Epidermal melanocyte (primary cell): ENCODE data around the gene TMEM192.
"Not testable (repeated sequence)": the region's sequence is repeated elsewhere in the genome, so short reads cannot be mapped to it uniquely, and the experiment has no call there.

Experiments used
- DNase-seq: peaks from one replicate; pipeline ENCODE4 v3.0.0; 2011; ENCODE audit warnings: low spot score; ENCODE audit not compliant: insufficient read length

The TMEM192 gene

DNA sequence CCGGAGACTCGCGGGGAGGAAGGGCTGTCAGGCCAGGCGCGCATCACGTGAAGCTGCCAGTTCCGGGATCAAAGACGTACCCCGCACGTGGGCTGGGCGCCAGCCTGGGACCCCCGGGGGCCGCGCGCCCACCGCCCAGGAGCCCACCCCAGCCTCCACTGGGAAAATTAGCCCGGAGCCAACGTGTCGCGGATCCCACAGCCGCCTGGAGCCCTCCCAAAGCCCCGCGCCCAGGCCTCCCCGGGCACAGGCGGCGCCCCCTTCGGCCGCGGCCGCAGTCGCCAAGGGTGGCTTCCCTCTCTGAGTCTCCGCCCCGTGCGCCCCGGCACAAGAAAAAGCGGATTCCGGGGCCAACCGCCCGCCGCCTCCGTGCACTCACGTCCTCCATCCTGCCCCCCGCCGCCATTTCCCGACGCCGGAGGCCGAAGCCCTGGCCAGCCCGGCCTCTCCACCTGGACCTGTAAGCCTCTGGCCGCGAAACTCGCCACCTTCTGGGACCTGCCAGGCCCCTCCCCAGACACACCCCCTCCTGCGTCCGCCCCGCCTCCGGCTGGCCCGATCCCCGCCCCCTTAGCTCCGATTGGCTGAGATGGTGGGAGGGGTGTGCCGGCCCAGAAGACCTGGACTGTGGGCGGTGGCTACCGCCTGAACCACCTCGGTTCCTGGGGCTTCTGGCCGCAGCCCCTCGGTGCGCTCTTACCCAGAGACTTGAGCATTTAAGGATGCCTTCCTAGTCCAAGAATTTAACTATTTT lies at the start of gene TMEM192:
TSS of gene TMEM192 (minus strand) at position 493 of the 754 bp plus-strand sequence. CDS start at position 406, 87 bp downstream.
- DNase-seq = peak; percentile 88

GRCh38 chr4:165158762-165159161 lies 46.1 kb upstream of the TMEM192 start:
- no peak for DNase-seq

GRCh38 chr4:165156906-165157305 lies 44.2 kb upstream of the TMEM192 start:
- no peak for DNase-seq

DNA sequence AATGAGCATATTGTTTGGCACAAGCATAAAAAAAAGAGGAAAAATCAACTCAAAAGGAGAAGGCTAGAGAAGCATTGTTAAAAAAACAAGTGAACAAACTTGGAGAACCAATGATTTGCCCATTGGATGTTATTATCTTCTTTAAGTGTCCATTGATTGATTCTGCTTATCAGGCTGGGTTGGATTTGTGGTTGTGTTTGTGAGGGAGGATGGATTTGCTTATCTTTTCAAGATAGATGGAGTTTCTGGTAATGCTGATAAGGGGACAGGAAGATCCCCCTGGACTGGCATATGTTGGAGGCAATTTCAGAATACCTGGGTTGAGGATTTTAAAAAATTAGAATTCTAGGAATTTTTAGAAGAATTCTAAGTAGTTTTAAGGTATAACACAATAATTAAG lies 41.8 kb upstream of the TMEM192 start:
- no peak for DNase-seq

DNA sequence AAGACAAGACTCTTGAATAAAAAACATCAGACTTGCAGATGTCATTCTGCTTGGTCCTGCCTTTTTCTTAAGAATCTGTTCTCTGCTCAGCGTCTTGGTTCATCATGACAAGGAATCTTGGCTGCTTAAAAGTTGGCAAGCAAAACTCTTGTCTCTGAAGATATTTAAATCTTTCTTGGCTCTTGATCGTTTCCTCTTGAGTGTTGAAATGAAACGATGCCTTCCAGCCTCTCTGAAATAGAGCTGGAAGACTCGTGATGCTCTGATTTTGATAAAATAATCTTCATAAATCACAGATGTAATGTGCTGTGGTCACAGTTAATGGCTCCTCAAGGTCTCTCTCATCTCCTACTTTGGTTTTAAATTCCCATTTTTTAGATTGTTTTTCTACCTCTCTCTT lies 39.9 kb upstream of the TMEM192 start:
- no peak for DNase-seq

- no peak for DNase-seq
Observed at GRCh38 chr4:165151734-165152133, 39.1 kb upstream of the TMEM192 start.

DNA sequence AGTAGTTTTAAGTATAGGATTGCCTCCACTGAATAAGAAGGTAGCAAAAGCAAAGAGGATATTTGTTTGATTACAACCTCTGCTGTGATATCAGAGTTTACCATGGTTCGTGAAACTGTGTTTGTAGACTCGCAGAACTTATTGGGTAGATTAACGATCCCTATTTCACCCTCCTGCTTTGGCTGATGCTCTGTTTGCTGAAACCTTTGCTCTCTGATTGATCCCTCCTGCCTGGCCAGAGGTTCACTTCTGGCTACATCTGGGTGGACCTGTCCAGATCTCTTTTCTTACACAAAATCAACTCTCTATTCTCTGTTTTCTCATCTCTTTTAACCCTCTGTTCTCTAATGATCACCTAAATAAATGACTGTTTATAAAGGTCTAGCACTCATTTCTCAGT lies 37.9 kb upstream of the TMEM192 start:
- DNase-seq = no peak

DNA sequence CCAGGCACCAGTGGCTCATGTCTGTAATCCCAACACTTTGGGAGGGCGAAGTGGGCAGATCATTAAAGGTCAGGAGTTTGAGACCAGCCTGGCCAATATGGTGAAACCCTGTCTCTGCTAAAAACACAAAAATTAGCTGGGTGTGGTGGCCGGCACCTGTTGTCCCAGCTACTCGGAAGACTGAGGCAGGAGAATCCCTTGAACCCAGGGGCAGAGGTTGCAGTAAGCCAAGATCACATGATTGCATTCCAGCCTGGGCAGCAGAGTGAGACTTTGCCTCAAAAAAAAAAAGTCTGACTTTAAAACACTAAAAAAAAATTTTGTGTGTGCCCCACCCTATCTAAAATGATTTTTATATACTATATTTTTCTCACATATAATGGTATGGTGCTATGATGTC lies 26.2 kb upstream of the TMEM192 start:
- no peak for DNase-seq

DNA sequence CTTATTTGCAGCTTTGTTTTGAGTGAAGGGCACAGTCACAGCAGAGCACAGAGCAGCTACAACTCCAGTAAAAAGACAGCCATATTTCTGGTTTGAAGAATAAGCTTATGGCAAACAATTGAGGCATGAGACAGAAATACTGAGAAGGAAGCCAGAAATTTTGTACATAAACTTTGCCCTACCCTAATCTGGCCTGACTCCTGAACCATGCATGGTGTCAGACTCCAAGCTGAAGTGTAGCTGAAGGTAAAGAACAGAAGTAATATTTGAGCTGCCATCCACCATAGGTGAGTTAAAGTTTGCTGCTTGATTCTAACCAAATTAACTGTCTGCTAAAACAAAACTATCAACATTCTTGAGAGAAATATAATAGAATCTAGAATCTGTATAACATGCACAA lies 24.5 kb upstream of the TMEM192 start:
- no peak for DNase-seq

GRCh38 chr4:165136529-165136928 lies 23.9 kb upstream of the TMEM192 start:
- DNase-seq = no peak

DNA sequence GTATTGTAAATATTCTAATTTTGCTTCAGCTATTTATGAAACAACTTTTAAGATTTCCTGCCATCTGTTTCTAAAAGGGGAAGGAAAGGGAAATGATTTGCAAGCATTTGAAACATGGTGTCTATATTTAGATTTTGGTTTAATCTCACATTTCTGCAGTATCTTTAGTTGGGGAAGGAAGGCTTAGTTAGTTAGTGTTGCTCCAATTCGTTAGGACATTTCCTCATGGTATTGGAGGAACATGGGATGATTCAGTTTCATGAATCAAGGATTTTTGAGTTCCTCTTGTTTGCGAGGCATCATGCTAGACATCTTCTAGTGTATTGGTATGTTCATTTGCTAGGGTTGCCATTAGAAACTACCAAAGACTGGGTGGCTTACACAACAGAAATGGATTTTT lies 20.5 kb upstream of the TMEM192 start:
- DNase-seq = no peak

DNA sequence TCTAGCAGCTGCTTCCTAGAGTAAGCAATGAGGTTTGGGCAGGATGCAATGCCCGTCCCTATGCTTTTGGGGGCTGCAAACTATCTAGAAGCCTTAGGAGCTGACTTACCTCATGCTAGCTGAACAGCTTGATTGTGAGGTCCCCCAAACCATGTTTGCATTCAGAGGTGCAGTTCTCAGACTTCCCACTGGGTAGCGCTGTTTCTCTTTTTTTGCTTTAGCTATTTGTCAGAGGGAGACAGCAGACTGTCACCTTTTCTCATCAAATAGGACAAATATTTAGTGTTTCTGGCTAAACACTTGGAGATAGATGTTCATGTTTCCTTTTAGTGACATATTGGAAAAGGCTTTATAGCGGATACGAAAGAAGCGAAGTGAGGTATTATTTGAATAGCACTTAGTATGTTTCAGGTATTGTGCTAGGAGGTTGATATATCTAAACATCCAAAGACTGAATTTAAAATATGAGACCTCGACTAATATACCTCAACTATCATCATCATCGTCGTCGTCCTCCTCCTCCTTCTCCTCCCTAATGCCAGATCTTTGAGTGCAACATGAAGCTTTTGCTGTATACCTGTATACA lies 18.7 kb upstream of the TMEM192 start:
- DNase-seq = peak; percentile 65

DNA sequence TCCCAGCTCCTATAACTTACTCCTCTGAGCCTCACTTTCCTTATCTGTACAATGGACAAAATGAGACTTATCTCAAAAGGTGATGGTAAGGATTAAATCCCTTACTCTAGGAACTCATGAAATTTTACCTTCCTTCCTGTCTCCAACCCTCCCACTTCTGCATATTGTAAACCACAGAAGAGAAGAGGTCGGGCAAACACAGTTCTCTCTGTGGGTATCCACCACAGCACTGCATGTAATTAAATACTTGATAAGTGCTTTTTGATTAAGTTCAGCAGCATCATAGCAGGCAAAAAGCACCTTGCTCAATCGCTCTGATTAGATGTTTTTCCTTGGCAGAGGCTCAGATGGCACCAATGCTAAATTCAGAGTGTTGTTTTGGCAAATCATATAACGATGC lies 17.3 kb upstream of the TMEM192 start:
- no peak for DNase-seq

DNA sequence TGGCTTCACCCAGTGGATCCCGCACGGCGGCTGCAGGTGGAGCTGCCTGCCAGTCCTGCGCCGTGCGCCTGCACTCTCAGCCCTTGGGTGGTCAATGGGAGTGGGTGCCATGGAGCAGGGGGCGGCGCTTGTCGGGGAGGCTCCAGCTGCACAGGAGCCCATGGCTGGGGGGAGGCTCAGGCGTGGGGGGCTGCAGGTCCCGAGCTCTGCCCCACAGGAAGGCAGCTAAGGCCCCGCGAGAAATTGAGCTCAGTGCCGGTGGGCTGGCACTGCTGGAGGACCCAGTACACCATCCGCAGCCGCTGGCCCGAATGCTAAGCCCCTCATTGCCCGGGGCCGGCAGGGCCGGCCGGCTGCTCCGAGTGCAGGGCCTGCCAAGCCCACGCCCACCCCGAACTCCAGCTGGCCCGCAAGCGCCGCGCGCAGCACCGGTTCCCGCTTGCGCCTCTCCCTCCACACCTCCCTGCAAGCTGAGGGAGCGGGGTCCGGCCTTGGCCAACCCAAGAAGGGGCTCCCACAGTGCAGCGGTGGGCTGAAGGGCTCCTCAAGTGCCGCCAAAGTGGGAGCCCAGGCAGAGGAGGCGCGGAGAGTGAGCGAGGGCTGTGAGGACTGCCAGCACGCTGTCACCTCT lies 13.3 kb upstream of the TMEM192 start:
- not testable (repeated sequence) for DNase-seq

DNA sequence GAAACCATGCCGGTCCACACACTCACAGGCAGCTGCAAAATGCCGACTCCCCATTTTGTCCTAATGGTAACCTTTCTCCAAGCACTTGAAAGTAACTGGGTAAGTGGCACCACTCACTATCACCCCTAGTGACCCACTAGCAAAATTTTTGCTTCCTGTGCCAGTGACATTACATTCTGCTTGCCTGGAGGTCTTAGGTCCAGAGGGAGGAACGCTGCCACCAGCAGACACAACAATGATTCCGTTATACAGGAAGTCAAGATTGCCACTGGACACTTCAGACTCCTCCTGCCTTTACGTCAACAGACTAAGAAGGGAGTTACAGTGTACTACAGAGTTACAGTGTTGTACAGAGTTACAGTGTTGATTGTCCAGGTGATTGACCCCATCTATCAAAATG lies 11.8 kb upstream of the TMEM192 start:
- DNase-seq = no peak

GRCh38 chr4:165118256-165118909 lies 5.7 kb upstream of the TMEM192 start:
- DNase-seq = no peak

GRCh38 chr4:165115301-165115700 lies 2.6 kb upstream of the TMEM192 start:
- DNase-seq = no peak

- DNase-seq = no peak
Observed at GRCh38 chr4:165111906-165112367, 723 bp downstream of the TMEM192 start.

DNA sequence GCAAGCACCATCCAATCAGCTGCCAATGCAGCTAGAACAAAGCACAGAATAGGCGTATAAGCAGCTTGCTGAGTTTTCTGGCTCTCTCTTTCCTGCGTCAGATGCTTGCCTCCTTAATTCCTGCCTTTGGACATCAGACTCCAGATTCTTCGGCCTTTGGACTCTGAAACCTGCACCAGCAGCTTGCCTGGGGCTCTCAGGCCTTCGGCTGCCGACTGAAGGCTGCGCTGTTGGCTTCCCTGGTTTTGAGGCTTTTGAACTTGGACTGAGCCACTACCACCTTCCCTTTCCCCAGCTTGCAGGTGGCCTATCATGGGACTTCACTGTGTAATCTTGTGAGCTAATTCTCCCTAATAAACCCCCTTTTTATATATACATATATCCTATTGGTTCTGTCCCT lies 6.1 kb downstream of the TMEM192 start:
- DNase-seq = no peak

DNA sequence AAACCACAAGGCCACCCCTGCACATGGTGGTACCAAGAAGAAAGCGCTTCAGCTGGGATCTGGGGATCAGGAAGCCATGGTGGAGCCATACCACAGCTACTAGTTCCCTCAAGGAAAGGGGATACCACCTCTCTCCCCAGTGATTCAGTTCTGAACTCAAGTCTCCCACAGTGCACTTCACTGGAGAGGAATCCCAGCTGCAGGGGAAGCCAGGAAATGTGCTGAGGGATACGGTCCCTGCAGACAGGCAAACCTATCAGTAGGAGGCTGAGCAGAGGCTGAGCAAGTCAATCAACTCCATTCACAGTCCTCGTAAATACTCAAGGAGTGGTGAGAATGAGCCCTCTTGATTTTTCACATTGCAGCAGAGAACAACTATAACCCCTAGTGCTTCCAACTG lies 11.0 kb downstream of the TMEM192 start:
- DNase-seq = no peak

DNA sequence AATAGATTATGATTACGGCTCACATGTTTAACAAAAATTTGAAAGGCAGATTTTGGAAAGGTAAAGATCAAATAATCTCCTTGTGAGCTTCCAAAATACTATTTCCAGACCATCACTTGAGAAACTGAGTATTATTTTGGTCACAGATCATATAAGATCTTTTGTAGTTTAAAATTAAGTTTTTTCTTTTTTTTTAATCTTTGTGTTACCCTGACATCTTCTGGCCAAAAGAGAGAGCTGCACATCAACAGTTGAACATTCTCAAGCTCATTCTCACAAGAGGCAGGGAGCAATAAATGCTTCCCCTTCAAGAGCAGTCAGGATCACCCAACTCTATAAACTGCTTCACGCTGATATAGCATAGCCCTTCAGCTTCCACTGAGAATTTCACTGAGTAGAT lies 15.9 kb downstream of the TMEM192 start:
- DNase-seq = no peak

DNA sequence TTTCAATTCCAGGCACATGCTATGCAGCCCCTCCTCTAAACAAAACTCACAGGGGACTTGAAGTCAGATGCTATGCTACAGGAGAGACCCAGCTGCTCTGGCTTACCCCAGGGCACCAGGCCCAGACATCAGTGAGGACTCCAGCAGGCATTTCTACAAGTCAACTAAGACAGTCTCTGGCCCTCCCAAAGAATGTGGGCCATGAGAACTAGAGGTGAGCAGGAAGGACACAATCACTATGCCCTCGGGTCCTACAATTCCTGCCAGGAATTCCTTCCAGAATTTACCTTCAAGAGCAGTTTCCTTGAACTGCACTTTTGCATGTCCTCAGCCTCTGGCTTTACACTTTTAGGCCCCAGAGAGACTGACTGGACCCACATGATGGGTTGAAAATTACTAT lies 17.4 kb downstream of the TMEM192 start:
- no peak for DNase-seq
